Measurements from ENCODE around the gene FPR3. TPM values are rescaled to one million over a fixed set of nuclear protein-coding genes. Genes with fewer than 3 reads are reported as not detected.
"Not testable (repeated sequence)": the region's sequence is repeated elsewhere in the genome, so short reads cannot be mapped to it uniquely, and the experiment has no call there.

FPR3 gene
- total RNA-seq, 1 donor from 2014 or later, result not detected

- no peak for DNase-seq (ENCODE audit: low read depth, low spot score)
Observed at GRCh38 chr19:51783372-51783771, 11.6 kb upstream of the FPR3 start.

GRCh38 chr19:51784109-51784785 is 10.7 kb upstream of the FPR3 start:
- no peak for DNase-seq (ENCODE audit: low read depth, low spot score)

GRCh38 chr19:51784922-51785690 is 9.9 kb upstream of the FPR3 start:
- no peak for DNase-seq (ENCODE audit: low read depth, low spot score)

- DNase-seq (ENCODE audit: low read depth, low spot score), result no peak
Observed at GRCh38 chr19:51786646-51787494, 8.1 kb upstream of the FPR3 start.

- no peak for DNase-seq (ENCODE audit: low read depth, low spot score)
Observed at GRCh38 chr19:51788029-51788428, 6.9 kb upstream of the FPR3 start.

- no peak for DNase-seq (ENCODE audit: low read depth, low spot score)
Observed at GRCh38 chr19:51789061-51789795, 5.7 kb upstream of the FPR3 start.

GRCh38 chr19:51792932-51793331 is 2.0 kb upstream of the FPR3 start:
- no peak for DNase-seq (ENCODE audit: low read depth, low spot score)

GRCh38 chr19:51793994-51794393 is 963 bp upstream of the FPR3 start:
- no peak for DNase-seq (ENCODE audit: low read depth, low spot score)

GRCh38 chr19:51796195-51796679 is 1.3 kb downstream of the FPR3 start:
- DNase-seq (ENCODE audit: low read depth, low spot score), result no peak

- no peak for DNase-seq (ENCODE audit: low read depth, low spot score)
Observed at GRCh38 chr19:51797480-51797879, 2.5 kb downstream of the FPR3 start.

GRCh38 chr19:51798062-51798461 is 3.1 kb downstream of the FPR3 start:
- no peak for DNase-seq (ENCODE audit: low read depth, low spot score)

GRCh38 chr19:51799034-51799773 is 4.2 kb downstream of the FPR3 start:
- peak; percentile 98 for DNase-seq (ENCODE audit: low read depth, low spot score)

- peak; percentile 24 for DNase-seq (ENCODE audit: low read depth, low spot score)
Observed at GRCh38 chr19:51799774-51800472, 5.0 kb downstream of the FPR3 start.

GRCh38 chr19:51800473-51801244 is 5.7 kb downstream of the FPR3 start:
- peak; percentile 61 for DNase-seq (ENCODE audit: low read depth, low spot score)

GRCh38 chr19:51802775-51803174 is 7.8 kb downstream of the FPR3 start:
- DNase-seq (ENCODE audit: low read depth, low spot score), result no peak

- DNase-seq (ENCODE audit: low read depth, low spot score), result no peak
Observed at GRCh38 chr19:51803519-51803918, 8.6 kb downstream of the FPR3 start.

- no peak for DNase-seq (ENCODE audit: low read depth, low spot score)
Observed at GRCh38 chr19:51803967-51804366, 9.0 kb downstream of the FPR3 start.

GRCh38 chr19:51804789-51805188 is 9.8 kb downstream of the FPR3 start:
- peak; percentile 20 for DNase-seq (ENCODE audit: low read depth, low spot score)

- DNase-seq (ENCODE audit: low read depth, low spot score), result not testable (repeated sequence)
Observed at GRCh38 chr19:51805396-51805795, 10.4 kb downstream of the FPR3 start.
